Astrocyte (in vitro differentiated cells and primary cell): Measurements from ENCODE around the gene TNRC18. TPM values are rescaled to one million over a fixed set of nuclear protein-coding genes. Genes with fewer than 3 reads are reported as not detected.

ENCODE experiments used
- DNase-seq: peaks from one replicate; pipeline ENCODE4 v3.0.0-alpha.2; 2010; ENCODE audit warnings: low read depth
- FAIRE-seq: peaks from 2 replicates; lab custom pipeline; 2011; peaks lifted over from hg19 to GRCh38; lab: Jason Lieb, UNC
- H2AFZ ChIP-seq: 2 replicates; pipeline ENCODE4 v1.6.0; 2012; ENCODE audit warnings: low read depth, low read length, inconsistent platforms
- H3K27ac ChIP-seq: 2 replicates; pipeline ENCODE4 v1.5.1; 2011; ENCODE audit warnings: low read depth, low read length, inconsistent platforms
- H3K27me3 ChIP-seq: 2 replicates; pipeline ENCODE4 v1.6.0; 2011; ENCODE audit warnings: low read length, inconsistent platforms; ENCODE audit not compliant: insufficient read depth
- H3K36me3 ChIP-seq: 2 replicates; pipeline ENCODE4 v1.5.1; 2011; ENCODE audit warnings: low read length, inconsistent platforms; ENCODE audit not compliant: insufficient read depth
- H3K4me1 ChIP-seq: 2 replicates; pipeline ENCODE4 v1.5.1; 2011; ENCODE audit warnings: low read length, inconsistent platforms; ENCODE audit not compliant: insufficient read depth
- H3K4me2 ChIP-seq: 2 replicates; pipeline ENCODE4 v1.6.0; 2012; ENCODE audit warnings: low read length, inconsistent platforms
- H3K4me3 ChIP-seq: 2 replicates; pipeline ENCODE4 v1.5.1; 2011; ENCODE audit warnings: low read depth, mild to moderate bottlenecking, low read length, inconsistent platforms; ENCODE audit not compliant: insufficient read depth
- H3K79me2 ChIP-seq: 2 replicates; pipeline ENCODE4 v1.6.0; 2012; ENCODE audit warnings: mild to moderate bottlenecking, low read length, inconsistent platforms; ENCODE audit not compliant: insufficient read depth
- H3K9ac ChIP-seq: 2 replicates; pipeline ENCODE4 v1.6.0; 2012; ENCODE audit warnings: mild to moderate bottlenecking, low read length, inconsistent platforms
- H3K9me3 ChIP-seq: 2 replicates; pipeline ENCODE4 v1.5.1; 2012; ENCODE audit warnings: low read depth, mild to moderate bottlenecking, low read length, inconsistent platforms; ENCODE audit not compliant: insufficient read depth
- H4K20me1 ChIP-seq: 2 replicates; pipeline ENCODE4 v1.6.0; 2012; ENCODE audit warnings: low read length, inconsistent platforms; ENCODE audit not compliant: insufficient read depth
- H3K27ac Mint-ChIP-seq: one replicate; pipeline ENCODE4 v1.8.0; 2021; ENCODE audit warnings: mild to moderate bottlenecking, mixed read lengths; ENCODE audit not compliant: unreplicated experiment
- H3K27me3 Mint-ChIP-seq: one replicate; pipeline ENCODE4 v1.8.0; 2021; ENCODE audit warnings: low read depth, mixed read lengths; ENCODE audit not compliant: unreplicated experiment
- H3K36me3 Mint-ChIP-seq: one replicate; pipeline ENCODE4 v1.8.0; 2021; ENCODE audit warnings: low read depth, mixed read lengths; ENCODE audit not compliant: unreplicated experiment
- H3K4me1 Mint-ChIP-seq: one replicate; pipeline ENCODE4 v1.8.0; 2021; ENCODE audit warnings: low read depth, mixed read lengths; ENCODE audit not compliant: unreplicated experiment
- H3K4me3 Mint-ChIP-seq: one replicate; pipeline ENCODE4 v1.8.0; 2021; ENCODE audit warnings: mild to moderate bottlenecking, moderate library complexity, mixed read lengths; ENCODE audit not compliant: unreplicated experiment
- H3K9me3 Mint-ChIP-seq: one replicate; pipeline ENCODE4 v1.8.0; 2021; ENCODE audit warnings: mild to moderate bottlenecking, mixed read lengths; ENCODE audit not compliant: unreplicated experiment
- EZH2 ChIP-seq: IDR thresholded peaks from 2 replicates; pipeline ENCODE4 v1.6.1; 2012; ENCODE audit warnings: mild to moderate bottlenecking, low read length, inconsistent platforms; ENCODE audit not compliant: insufficient read depth
- total RNA-seq: library from RNA; stranded (reverse); gene quantifications from 2 replicates; pipeline ENCODE4 v1.2.1, GENCODE V29; 2021
- TF ChIP-seq, protein P1 (sequence below): IDR thresholded peaks from 2 replicates; pipeline ENCODE4 v1.5.1; 2011; ENCODE audit warnings: low read depth, mild to moderate bottlenecking, inconsistent platforms, low read length, moderate library complexity; ENCODE audit not compliant: insufficient read depth

TNRC18 gene
- total RNA-seq, 1 donor from 2014 or later, result 84.3 TPM

DNA sequence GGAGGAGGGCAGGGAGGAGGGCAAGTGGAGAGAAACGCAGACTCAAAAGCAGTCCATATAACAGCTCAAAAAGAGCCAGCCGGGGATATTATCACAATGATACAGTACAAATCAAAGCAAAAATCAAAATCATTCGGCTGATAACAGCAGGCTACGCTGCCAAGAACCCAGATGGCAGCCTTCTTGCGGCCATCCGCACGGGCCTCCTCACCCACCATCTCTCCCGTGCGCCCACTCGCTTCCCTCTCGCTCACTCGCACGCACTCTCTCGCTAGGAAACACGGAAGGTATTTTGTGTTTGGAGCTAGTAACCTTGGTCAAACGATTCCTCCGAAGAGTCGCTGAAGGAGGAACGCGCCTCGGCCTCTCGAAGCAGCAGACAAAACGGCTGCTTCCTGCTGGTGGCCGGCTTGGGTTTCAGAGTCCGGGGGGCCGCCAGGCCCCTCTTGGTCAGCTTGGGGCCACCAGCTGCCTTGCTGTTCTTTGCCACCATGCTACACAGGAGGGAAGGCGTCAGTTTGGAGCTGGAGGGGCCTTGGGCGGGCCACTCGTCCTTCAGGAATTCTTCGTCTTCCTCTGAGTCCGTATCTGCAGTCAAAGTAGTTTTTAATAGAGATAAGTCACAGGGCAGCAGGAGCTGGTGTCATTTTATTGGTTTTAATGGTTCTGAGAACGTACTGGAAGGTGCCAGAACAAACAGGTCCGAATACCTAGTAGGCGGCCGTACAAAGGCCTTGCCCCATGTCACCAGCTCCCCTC lies 71.9 kb downstream of the TNRC18 start:
- peak overlapping the region; percentile 34 for H3K27ac Mint-ChIP-seq
- Histone ChIP-seq H3K36me3 (peaks cover 3% of the 10 kb centered on the region), H3K9ac (no peak overlapping the region), H3K79me2 (peaks cover 50% of the 10 kb centered on the region), H3K4me2 (no peak overlapping the region), H2AFZ (no peak overlapping the region), H4K20me1 (peaks cover 68% of the 10 kb centered on the region), H3K4me1 (peaks cover 6% of the 10 kb centered on the region), H3K9me3 (no peaks in the 10 kb centered on the region), H3K27ac (no peak overlapping the region), H3K4me3 (no peak overlapping the region), H3K27me3 (no peaks in the 10 kb centered on the region)
- H3K4me3 Mint-ChIP-seq, result no peak overlapping the region
- peaks cover 17% of the 10 kb centered on the region for H3K4me1 Mint-ChIP-seq
- H3K36me3 Mint-ChIP-seq, result peaks cover 26% of the 10 kb centered on the region
- DNase-seq (no peak), FAIRE-seq (no peak)
- no peaks in the 10 kb centered on the region for H3K9me3 Mint-ChIP-seq
- TF ChIP-seq EZH2, result no peak
- TF ChIP-seq, protein P1, sequence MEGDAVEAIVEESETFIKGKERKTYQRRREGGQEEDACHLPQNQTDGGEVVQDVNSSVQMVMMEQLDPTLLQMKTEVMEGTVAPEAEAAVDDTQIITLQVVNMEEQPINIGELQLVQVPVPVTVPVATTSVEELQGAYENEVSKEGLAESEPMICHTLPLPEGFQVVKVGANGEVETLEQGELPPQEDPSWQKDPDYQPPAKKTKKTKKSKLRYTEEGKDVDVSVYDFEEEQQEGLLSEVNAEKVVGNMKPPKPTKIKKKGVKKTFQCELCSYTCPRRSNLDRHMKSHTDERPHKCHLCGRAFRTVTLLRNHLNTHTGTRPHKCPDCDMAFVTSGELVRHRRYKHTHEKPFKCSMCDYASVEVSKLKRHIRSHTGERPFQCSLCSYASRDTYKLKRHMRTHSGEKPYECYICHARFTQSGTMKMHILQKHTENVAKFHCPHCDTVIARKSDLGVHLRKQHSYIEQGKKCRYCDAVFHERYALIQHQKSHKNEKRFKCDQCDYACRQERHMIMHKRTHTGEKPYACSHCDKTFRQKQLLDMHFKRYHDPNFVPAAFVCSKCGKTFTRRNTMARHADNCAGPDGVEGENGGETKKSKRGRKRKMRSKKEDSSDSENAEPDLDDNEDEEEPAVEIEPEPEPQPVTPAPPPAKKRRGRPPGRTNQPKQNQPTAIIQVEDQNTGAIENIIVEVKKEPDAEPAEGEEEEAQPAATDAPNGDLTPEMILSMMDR, result no peak
- H3K27me3 Mint-ChIP-seq, result peaks cover 2% of the 10 kb centered on the region

DNA sequence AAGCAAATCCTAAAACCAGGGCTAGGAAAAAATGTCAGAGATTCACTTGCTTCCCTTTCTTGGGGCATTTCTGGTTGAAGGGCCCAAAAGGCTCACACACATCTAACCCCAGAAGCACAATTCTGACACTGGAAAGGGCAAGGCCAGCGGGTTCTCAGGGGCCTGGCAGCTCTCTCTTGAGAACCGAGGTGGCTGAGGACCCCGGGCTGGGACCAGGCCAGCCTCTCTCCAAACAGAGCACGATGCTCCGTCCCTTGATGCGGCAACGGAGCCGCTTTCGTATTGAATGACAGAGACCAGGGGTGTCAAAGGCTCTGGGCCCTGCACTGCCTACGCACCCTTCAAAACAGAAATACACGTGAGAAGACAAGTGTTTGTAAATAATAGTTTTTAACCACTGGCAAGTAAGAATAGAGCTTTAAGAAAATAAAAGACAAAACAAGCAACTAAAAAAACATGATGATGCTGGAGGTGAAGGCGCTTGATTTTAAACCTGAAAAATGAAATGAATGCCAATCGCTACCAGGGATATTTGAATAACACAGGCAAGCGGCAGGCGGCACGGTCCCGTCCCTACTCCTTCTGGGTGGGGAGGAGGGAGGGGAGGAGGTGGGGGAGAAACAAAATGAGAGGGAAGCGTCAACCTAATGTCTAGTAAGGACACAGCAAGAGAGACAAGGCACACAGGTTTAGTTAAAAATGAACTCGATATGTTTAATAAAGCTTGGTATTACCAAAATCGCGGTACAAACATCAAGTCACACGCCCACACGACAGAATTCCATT lies 72.8 kb downstream of the TNRC18 start:
- no peak for DNase-seq
- H3K79me2 ChIP-seq, result peaks cover 46% of the 10 kb centered on the region
- Mint-ChIP-seq H3K4me1 (peaks cover 17% of the 10 kb centered on the region), H3K27me3 (peaks cover 2% of the 10 kb centered on the region), H3K4me3 (no peak overlapping the region), H3K27ac (no peak overlapping the region), H3K9me3 (no peaks in the 10 kb centered on the region), H3K36me3 (peaks cover 21% of the 10 kb centered on the region)
- H3K9ac ChIP-seq, result no peak overlapping the region
- H3K4me3 ChIP-seq, result no peak overlapping the region
- FAIRE-seq, result no peak
- peaks cover 6% of the 10 kb centered on the region for H3K4me1 ChIP-seq
- no peak for TF ChIP-seq EZH2
- TF ChIP-seq, protein P1, result no peak
- peaks cover 68% of the 10 kb centered on the region for H4K20me1 ChIP-seq
- no peak overlapping the region for H2AFZ ChIP-seq
- H3K4me2 ChIP-seq, result no peak overlapping the region
- H3K27me3 ChIP-seq, result no peaks in the 10 kb centered on the region
- H3K36me3 ChIP-seq, result peaks cover 3% of the 10 kb centered on the region
- no peaks in the 10 kb centered on the region for H3K9me3 ChIP-seq
- no peak overlapping the region for H3K27ac ChIP-seq
